ENCODE results near the gene ADGRG3.
"Not testable (repeated sequence)": the region's sequence is repeated elsewhere in the genome, so short reads cannot be mapped to it uniquely, and the experiment has no call there.

ADGRG3 gene

DNA sequence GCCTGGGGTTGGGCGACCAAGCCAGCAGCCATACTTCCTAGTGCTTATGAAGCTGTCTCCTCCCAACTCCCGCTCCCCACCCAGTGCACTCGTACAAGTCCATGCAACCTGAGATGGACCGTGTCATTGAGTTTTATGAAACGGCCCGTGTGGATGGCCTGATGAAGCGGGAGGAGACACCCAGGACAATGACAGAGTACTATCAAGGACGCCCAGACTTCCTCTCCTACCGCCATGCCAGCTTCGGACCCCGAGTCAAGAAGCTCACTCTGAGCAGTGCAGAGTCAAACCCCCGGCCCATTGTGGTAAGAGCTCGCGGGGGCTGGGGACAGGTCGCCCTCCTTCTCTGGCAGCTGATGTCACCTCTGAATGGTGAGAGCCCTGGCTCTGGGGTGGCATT is 56.4 kb downstream of the ADGRG3 start:
- no peak for DNase-seq

DNA sequence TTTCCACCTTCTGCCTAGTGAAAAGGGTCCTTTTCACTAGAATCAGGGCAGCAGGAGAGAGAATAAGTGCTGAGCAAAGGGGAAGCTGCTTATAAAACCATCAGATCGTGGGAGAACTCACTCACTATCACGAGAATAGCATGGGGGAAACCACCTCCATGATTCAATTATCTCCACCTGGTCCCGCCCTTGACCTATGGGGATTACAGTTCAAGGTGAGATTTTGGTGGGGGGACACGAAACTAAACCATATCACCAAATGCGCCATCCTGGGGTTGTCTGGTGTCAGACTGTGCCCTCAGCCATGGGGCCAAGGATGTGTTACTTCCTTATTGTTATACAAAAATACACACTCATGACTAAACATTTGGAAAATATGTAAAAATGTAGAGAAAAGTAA is 57.0 kb downstream of the ADGRG3 start:
- DNase-seq, result no peak

DNA sequence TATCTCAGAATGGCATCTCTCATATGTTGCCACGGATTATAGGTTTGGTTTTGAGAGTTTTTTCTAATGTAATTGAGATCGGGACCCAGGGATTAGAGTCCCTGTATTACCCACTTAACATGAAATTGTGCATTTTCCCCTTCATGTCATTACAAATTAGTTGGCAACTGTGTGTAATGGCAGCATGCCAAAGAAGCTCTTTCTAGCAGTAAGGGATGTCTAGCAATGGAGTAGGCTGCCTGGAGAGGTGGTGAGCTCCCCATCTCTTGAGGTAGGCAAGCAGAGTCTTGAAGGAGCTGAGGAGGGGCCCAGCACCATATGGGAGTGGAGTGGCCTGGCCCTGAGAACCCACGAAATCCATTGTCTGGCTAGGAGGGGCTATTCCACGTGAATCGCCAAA is 57.4 kb downstream of the ADGRG3 start:
- no peak for DNase-seq

DNA sequence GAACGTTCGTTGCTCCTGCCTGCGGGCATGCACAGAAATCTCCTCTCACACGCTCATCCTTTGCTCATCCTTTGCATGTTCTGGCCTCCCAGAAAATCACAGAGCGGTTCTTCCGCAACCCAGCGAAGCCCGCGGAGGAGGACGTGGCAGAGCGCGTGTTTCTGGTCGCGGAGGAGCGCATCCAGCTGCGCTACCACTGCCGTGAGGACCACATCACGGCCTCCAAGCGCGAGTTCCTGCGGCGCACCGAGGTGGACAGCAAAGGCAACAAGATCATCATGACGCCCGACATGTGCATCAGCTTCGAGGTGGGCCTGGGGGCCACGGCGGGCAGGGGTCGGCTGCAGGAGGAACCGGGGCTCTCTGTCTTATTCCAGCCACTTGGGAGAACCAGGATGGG is 57.9 kb downstream of the ADGRG3 start:
- DNase-seq, result no peak

DNA sequence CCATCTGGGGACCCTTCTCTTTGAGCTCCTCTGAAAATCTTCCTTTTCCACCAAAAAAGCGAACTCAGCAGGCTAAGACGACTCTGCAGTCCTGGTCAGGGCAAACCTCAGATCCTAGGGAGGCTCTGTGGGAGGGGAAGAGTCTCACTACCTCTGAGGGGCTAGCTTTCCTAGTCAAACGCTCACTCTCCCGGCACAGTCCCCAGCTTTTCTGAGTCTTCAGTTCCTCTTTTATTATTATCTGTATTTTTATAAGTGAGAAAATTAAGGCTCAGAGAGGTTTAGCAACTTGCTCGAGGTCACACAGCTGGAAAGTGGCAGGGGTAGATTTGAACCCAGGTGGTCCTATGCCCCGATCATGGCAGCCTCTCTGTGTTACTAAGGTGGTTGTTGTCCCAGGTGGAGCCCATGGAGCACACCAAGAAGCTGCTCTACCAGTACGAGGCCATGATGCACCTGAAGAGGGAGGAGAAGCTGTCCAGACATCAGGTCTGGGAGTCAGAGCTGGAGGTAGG is 58.4 kb downstream of the ADGRG3 start:
- no peak for DNase-seq

- DNase-seq, result no peak
These were observed 59.5 kb downstream of the ADGRG3 start for GRCh38 chr16:57727610-57728009.

DNA sequence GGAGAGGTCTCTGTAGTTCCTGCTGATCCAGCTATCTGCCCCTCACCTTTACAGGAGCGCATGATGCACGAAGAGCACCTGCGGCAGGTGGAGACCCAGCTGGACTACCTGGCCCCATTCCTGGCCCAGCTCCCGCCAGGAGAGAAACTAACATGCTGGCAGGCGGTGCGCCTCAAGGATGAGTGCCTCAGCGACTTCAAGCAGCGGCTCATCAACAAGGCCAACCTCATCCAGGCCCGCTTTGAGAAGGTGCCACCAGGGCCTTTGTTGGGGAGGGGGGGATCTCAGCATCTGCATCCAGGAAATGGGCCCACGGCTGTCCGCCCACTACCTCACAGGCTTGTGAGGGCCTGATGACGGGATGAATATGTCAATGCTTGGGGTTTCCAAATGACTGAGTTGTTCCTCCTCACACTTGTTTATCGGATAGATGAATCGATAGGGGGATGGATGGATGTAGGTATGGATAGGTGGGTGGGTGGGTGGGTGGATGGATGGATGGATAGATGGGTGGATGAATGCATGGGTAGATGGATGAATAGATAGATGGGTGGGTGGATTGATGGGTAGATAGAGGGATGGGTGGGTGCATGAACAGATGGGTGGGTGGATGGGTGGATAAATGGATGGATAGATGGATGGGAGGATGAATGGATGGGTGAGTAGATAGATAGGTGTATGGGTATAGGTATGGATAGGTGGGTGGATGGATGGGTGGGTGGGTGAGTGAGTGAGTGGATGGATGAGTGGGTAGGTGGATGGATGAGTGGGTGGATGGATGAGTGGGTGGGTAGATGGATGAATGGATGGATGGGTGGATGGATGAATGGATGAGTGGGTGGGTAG is 60.5 kb downstream of the ADGRG3 start:
- no peak for DNase-seq

DNA sequence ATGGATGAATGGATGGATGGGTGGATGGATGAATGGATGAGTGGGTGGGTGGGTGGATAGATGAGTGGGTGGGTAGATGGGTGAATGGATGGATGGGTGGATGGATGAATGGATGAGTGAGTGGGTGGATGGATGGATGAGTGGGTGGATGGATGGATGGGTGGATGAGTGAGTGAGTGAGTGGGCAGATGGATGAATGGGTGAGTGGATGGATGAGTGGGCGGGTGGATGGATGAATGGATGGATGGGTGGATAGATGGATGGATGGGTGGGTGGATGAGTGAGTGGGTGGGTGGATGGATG is 61.0 kb downstream of the ADGRG3 start:
- no peak for DNase-seq

GRCh38 chr16:57729852-57730251 is 61.7 kb downstream of the ADGRG3 start:
- not testable (repeated sequence) for DNase-seq

GRCh38 chr16:57730771-57731730 is 62.9 kb downstream of the ADGRG3 start:
- no peak for DNase-seq

GRCh38 chr16:57732037-57732436 is 63.9 kb downstream of the ADGRG3 start:
- no peak for DNase-seq

DNA sequence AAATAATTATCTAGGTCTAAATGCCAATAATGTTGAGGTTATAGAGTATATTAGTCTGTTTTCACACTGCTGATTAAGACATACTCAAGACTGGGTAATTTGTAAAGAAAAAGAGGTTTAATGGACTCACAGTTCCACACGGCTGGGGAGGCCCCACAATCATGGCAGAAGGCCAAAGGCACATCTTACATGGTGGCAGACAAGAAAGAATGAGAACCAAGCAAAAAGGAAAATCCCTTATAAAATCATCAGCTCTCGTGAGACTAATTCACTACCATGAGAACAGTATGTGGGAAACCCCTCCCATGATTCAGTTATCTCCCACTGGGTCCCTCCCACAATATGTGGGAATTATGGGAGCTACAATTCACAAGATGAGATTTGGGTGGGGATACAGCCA is 64.6 kb downstream of the ADGRG3 start:
- no peak for DNase-seq

- DNase-seq, result no peak
These were observed 66.3 kb downstream of the ADGRG3 start for GRCh38 chr16:57734308-57734924.

DNA sequence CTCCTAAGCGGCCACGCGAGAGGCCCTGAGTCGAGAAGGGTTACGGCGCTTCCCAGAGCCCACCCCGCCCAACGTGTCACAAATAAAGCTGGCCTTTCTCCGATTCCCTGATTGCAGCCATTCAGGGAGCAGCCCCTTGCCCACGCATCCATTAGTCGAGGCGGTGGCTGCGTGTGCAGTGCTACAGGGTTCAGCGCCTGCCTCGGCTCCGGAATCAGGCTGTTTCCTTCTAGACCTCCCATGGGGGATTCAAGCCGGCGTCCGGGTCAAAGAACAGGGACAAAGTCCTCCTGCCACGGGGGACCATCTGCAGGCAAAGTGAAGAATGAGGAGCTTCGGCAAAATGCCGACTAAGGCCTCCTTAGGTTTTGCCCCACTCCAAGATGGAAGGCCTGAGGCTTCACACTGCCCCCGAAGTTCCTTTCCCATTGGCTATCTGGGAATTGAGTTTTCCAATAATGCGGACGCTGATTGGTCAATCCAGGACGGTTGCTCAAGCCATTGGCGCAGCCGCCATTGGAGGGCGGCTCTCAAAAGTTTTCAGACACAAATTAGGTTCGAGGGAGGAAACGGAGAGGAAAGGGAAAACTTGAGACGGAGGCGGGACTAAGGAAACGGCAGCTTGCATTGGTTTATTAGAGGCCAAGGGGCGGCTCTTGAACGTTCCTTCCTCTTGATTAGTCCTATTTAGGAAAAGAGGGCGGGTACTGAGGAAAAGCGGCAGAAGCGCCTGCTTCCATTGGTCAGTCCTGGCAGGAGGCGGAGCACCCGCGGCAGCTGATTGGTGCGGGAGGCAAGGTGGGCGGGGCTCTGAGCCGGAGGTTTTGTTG is 67.0 kb downstream of the ADGRG3 start:
- DNase-seq, result peak; percentile 99

DNA sequence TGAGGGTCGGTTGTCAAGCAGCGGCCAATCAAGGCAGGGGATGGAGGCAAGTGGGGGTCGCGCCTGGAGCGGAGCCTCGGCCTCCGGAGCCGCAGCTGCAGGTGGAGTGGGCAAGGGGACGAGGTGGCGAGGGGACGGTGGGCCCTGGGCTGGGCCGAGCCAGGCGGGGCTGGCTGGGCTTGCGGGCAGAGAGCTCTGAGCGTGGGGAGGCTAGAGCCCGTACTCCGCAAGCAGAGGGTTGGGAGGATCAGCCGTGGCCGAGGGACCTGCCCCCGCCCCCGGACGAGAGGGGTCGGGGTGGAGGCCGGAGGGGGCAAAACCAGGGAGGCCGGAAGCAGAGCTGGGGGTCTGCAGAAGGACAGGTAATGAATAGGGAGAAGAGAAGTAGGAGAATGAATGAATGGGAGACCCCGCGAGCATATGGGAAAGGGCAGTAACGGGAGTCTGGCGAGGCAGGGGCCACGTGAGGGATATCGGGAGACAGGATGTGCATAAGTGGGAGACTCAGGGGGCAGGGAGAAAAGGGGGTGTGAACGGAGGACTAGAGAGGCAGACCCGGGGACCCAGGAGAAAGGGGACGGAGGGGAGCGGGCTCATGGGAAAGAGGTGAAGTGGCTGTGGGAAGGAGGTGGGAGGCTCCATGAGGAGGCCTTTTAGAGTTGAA is 67.8 kb downstream of the ADGRG3 start, which contains the start of gene KATNB1:
TSS of gene KATNB1 (plus strand) at position 16 of the 664 bp plus-strand sequence. CDS start 1,474 bp downstream, outside the sequence.
- no peak for DNase-seq

DNA sequence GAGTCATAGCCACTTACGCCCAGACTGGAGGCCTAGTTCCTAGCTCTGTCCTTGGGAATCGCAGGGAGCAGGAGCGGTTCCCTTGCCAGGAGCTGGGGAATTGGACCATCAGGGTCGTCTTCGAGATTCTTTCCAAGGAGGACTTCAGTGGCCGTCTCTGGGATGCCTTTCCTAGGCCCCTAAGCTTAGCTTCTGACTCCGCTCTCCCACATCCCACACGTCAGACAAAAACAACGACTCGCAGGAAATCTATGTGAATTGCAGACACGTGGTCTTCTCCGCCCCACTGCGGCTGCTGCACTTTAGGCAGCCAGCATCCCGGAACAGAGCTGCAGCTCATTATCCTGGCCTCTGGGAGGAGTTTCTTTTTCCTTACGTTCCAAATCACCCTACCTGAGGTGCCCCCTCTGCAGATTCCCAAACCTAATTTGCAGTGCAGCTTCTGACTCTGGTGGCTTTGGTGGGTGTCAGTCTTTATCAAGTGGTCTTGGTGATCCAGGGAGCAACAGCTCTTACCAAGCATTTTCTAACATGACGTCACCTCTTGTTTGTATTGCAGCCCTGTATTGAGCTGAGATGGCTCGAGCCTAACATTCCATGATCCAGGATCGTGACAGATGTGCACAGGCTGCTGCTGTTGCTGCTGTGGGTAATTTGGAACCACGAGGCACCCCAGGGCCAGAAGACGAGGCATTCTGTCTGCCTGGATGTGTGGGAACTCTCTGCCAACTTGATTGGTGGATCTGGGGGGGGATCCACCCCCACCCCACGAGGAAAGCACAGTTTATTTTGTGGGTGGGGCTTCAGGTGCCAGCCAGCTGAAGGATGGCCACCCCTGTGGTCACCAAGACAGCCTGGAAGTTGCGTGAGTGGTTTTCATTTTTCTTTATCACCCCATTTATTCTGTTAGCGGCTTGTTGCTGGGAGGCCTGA is 68.6 kb downstream of the ADGRG3 start:
- no peak for DNase-seq

DNA sequence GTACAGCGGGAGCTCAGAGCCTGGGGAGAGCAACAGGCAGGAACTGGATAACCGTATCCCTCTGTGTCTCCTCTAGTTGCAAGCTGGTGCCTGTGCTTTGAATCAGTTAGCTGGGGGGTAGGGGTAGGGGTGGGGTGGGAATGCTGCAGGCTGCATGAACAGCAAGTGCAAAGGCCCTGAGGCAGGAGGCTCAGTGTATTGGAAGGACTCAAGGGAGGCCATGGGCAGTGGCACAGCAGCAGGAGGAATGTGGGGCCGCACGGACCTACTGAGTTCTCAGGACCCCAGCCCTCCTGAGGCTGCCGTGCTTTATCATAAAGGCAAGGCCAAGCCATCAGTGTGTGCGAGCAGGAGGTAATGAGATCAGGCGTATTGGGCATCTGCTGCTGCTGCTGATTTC is 70.7 kb downstream of the ADGRG3 start:
- no peak for DNase-seq

All from CD4-positive, alpha-beta T cell treated with Interferon gamma for 1 hour (primary cell).